Mesothelial cell of epicardium (in vitro differentiated cells): ENCODE data around the gene SUMF1. TPM values are rescaled to one million over a fixed set of nuclear protein-coding genes. Genes with fewer than 3 reads are reported as not detected.

Experiments used
- DNase-seq, 2 experiments: peaks; one replicate each; pipeline ENCODE4 v3.0.0; 2021; ENCODE audit warnings: low spot score in 2 of 2; ENCODE audit not compliant: unreplicated experiment in 2 of 2
- H3K27ac Mint-ChIP-seq: 2 replicates; pipeline ENCODE4 v1.8.0; 2021; ENCODE audit warnings: mixed read lengths
- H3K27me3 Mint-ChIP-seq: 2 replicates; pipeline ENCODE4 v1.8.0; 2021; ENCODE audit warnings: low read depth, mixed read lengths
- H3K36me3 Mint-ChIP-seq: 2 replicates; pipeline ENCODE4 v1.8.0; 2021; ENCODE audit warnings: mixed read lengths
- H3K4me1 Mint-ChIP-seq: 2 replicates; pipeline ENCODE4 v1.8.0; 2021; ENCODE audit warnings: mixed read lengths
- H3K4me3 Mint-ChIP-seq: 2 replicates; pipeline ENCODE4 v1.8.0; 2021; ENCODE audit warnings: mild to moderate bottlenecking, moderate library complexity, mixed read lengths
- H3K9me3 Mint-ChIP-seq: 2 replicates; pipeline ENCODE4 v1.8.0; 2021; ENCODE audit warnings: mixed read lengths
- CTCF ChIP-seq: fragments of 200-600 bp; sonication (generic); IDR thresholded peaks from one replicate; pipeline ENCODE4 v1.5.0; 2021; ENCODE audit warnings: antibody characterized with exemption; ENCODE audit not compliant: unreplicated experiment
- total RNA-seq: library from RNA; stranded (reverse); gene quantifications from 3 replicates; pipeline ENCODE4 v1.2.1, GENCODE V29; 2021

The SUMF1 gene
- total RNA-seq, 1 donor from 2014 or later: 28.7 TPM

GRCh38 chr3:4380013-4380412 lies 87.1 kb downstream of the SUMF1 start:
- Mint-ChIP-seq H3K9me3 (no peaks in the 10 kb centered on the region), H3K27me3 (no peaks in the 10 kb centered on the region), H3K4me1 (no peaks in the 10 kb centered on the region), H3K36me3 (peaks cover 28% of the 10 kb centered on the region), H3K27ac (no peak overlapping the region), H3K4me3 (no peak overlapping the region)
- TF ChIP-seq CTCF: no peak
- DNase-seq: no peak

GRCh38 chr3:4376499-4376898 lies 90.6 kb downstream of the SUMF1 start:
- Mint-ChIP-seq H3K4me3 (no peak overlapping the region), H3K4me1 (no peaks in the 10 kb centered on the region), H3K36me3 (peaks cover 48% of the 10 kb centered on the region), H3K9me3 (peaks cover 19% of the 10 kb centered on the region), H3K27me3 (no peaks in the 10 kb centered on the region), H3K27ac (no peak overlapping the region)
- TF ChIP-seq CTCF: no peak
- no peak for DNase-seq

GRCh38 chr3:4375911-4376310 lies 91.2 kb downstream of the SUMF1 start:
- H3K36me3 Mint-ChIP-seq: peaks cover 53% of the 10 kb centered on the region
- no peaks in the 10 kb centered on the region for H3K4me1 Mint-ChIP-seq
- peaks cover 19% of the 10 kb centered on the region for H3K9me3 Mint-ChIP-seq
- no peak for TF ChIP-seq CTCF
- H3K4me3 Mint-ChIP-seq: no peak overlapping the region
- H3K27me3 Mint-ChIP-seq: no peaks in the 10 kb centered on the region
- H3K27ac Mint-ChIP-seq: no peak overlapping the region
- no peak for DNase-seq

GRCh38 chr3:4373669-4374068 lies 93.4 kb downstream of the SUMF1 start:
- Mint-ChIP-seq H3K4me3 (no peak overlapping the region), H3K4me1 (no peaks in the 10 kb centered on the region)

GRCh38 chr3:4362523-4362922 lies 104.5 kb downstream of the SUMF1 start:
- Mint-ChIP-seq H3K4me1 (peaks cover 2% of the 10 kb centered on the region), H3K27ac (no peak overlapping the region), H3K36me3 (peaks cover 13% of the 10 kb centered on the region), H3K4me3 (no peak overlapping the region), H3K27me3 (no peaks in the 10 kb centered on the region), H3K9me3 (no peaks in the 10 kb centered on the region)
- no peak for DNase-seq
- TF ChIP-seq CTCF: no peak

More at GRCh38 chr3:4373669-4374068, 93.4 kb downstream of the SUMF1 start:
- peaks cover 43% of the 10 kb centered on the region for H3K36me3 Mint-ChIP-seq
- no peak for TF ChIP-seq CTCF
- no peak overlapping the region for H3K27ac Mint-ChIP-seq
- no peaks in the 10 kb centered on the region for H3K27me3 Mint-ChIP-seq
- H3K9me3 Mint-ChIP-seq: peaks cover 21% of the 10 kb centered on the region
- DNase-seq: no peak

GRCh38 chr3:4360817-4361216 lies 106.3 kb downstream of the SUMF1 start:
- Mint-ChIP-seq H3K9me3 (no peaks in the 10 kb centered on the region), H3K27me3 (no peaks in the 10 kb centered on the region), H3K4me3 (no peak overlapping the region), H3K27ac (no peak overlapping the region), H3K4me1 (peaks cover 15% of the 10 kb centered on the region), H3K36me3 (peaks cover 13% of the 10 kb centered on the region)
- no peak for DNase-seq
- TF ChIP-seq CTCF: no peak
